Esophagus muscularis mucosa (tissue), 4 donors: ENCODE results near the gene ST7.

Experiments used
- EP300 ChIP-seq: sonication (generic); formaldehyde crosslinking; IDR thresholded peaks from one replicate; pipeline ENCODE4 v1.6.1; 2017; ENCODE audit warnings: antibody characterized with exemption
- POLR2A ChIP-seq: fragments of 450-650 bp; IDR thresholded peaks from one replicate; pipeline ENCODE4 v1.6.1; 2017; ENCODE audit warnings: antibody characterized with exemption, moderate library complexity, mild to moderate bottlenecking, low read depth
- POLR2AphosphoS5 ChIP-seq, 2 donors: sonication (generic); formaldehyde crosslinking; IDR thresholded peaks; one replicate each; pipeline ENCODE4 v1.6.1; 2017; ENCODE audit warnings: antibody characterized with exemption in 2 of 2
- TF ChIP-seq, protein P1 (sequence below), 3 experiments: fragments of 200-600 bp in 2 of 3; fragments of 450-650 bp in 1 of 3; sonication (generic) in 2 of 3; IDR thresholded peaks; one replicate each; pipeline ENCODE4 v1.5.1; 2017 to 2019; ENCODE audit warnings: antibody characterized with exemption in 3 of 3, mild to moderate bottlenecking in 2 of 3, moderate library complexity in 1 of 3

DNA sequence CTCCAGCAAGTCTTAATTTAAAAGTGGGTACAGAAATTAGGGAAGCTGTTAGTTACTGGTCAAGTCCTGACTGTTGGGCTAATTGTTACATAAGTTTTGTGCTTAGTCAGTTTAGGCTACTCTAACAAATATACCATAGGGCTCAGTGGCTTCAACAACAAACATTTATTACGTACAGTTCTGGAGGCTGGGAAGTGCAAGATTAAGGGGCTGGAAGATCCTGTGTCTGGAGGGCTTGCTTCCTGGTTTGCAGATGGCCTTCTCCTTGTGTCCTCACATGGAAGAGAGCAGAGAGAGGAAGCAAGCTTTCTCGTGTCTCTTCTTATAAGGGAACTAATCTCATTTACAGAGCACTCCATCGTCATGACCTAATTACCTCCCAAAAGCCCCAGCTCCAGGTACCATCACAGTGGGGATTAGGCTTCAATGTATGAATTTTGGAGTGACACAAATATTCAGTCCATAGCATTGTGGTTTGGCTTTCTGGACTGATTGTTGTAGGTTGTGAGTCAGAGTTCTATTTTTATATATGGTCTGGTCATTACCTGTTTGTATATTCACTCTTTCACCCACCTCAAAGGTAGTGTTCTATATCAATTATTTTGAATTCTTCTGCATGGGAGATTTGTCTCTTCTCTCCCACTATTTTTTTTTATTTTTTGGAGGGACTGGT lies 17.1 kb downstream of the ST7 start:
- TF ChIP-seq, protein P1, sequence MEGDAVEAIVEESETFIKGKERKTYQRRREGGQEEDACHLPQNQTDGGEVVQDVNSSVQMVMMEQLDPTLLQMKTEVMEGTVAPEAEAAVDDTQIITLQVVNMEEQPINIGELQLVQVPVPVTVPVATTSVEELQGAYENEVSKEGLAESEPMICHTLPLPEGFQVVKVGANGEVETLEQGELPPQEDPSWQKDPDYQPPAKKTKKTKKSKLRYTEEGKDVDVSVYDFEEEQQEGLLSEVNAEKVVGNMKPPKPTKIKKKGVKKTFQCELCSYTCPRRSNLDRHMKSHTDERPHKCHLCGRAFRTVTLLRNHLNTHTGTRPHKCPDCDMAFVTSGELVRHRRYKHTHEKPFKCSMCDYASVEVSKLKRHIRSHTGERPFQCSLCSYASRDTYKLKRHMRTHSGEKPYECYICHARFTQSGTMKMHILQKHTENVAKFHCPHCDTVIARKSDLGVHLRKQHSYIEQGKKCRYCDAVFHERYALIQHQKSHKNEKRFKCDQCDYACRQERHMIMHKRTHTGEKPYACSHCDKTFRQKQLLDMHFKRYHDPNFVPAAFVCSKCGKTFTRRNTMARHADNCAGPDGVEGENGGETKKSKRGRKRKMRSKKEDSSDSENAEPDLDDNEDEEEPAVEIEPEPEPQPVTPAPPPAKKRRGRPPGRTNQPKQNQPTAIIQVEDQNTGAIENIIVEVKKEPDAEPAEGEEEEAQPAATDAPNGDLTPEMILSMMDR (IDR thresholded peaks at IDR 0.05) = no peak
- TF ChIP-seq POLR2A (no peak), EP300 (no peak), POLR2AphosphoS5 (IDR thresholded peaks at IDR 0.05) (no peak)
